ENCODE results near the gene LCAT.
"Not testable (repeated sequence)": the region's sequence is repeated elsewhere in the genome, so short reads cannot be mapped to it uniquely, and the experiment has no call there.

The LCAT gene

GRCh38 chr16:67943619-67944504 lies at the start of gene LCAT:
TSS of gene LCAT (minus strand) at chr16:67944120. CDS start at chr16:67944101, 19 bp downstream.
- DNase-seq: no peak

- peak; percentile 62 to 84 (median 74) for DNase-seq
Measured at GRCh38 chr16:67993207-67994039, 49.5 kb upstream of the LCAT start.

DNA sequence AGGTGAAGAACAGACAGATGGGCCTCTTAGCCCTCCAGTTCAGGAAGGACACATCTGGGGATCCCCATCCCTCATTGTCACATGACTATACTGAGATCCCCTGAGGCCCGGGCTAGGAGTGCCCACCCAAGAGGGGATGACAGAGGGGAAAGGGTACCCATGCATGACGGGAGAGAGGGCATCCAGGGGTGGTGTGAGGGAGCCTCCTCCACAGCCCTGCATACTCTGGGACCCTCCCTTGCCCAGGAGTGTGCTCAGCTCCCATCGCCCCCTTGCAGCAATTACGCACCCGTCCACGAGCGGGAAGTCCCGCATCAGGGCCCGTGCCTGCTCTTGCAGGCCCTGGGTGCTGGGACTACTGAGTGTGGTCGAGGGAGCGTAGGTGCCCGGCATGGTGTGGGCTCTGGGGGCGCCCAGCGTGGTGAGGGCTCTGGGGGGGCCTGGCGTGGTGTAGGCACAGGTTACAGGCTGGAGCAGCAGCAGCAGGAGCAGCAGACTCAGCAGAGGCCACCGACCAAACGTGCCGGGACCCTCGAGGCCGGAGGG lies 48.8 kb upstream of the LCAT start:
- DNase-seq: no peak

DNA sequence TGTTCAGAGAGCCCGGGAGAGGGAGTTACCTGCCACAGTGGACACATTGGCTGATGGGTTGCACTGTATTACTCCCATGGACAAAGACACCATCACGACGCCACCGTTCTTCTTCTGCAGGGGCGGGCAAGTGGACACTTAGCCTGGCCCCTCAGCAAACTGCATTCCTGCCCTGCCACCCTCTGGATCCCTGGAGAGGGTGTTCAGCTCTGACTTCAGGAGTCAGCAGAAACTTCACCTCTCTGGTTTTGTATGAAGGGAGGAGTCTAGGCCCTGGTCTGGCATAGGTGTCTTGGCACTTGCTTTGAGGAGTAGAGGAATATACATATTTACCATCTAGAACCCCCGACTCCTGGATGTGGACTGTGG lies 46.1 kb upstream of the LCAT start:
- DNase-seq: no peak

DNA sequence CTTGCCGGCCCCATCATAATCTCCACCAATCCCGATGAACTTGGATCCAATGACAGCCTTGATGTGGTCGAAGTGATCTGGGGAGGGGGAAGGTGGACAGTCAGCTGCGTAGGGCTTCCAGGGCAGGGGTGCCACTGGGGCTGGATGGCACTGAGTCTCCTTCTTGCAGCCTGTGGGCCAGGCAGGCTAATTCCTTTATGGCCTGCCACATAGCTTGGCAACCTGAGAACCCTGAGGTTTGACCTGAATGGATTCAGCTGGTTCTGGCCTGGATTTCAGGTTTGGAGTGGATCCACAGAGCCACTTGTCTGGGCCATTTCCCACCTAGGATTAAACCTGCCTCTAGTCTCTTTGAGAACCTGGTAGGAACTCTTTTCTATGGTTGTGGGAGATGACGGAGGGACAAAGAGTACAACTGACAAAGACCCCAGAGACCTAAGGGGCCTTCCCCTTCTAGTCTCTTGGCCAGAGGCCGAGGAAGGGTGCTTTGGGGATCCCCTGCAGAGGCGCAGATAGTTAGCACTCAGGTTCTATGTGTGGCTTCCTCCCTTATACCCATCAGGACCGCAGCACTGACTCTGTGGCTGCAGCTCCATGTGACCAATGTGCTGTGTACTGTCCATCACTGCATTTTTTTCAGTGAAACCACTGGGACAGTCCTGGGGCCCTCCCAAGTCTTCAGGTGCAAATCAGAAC lies 45.5 kb upstream of the LCAT start:
- no peak for DNase-seq

- DNase-seq: no peak
Measured at GRCh38 chr16:67988675-67989074, 44.8 kb upstream of the LCAT start.

DNA sequence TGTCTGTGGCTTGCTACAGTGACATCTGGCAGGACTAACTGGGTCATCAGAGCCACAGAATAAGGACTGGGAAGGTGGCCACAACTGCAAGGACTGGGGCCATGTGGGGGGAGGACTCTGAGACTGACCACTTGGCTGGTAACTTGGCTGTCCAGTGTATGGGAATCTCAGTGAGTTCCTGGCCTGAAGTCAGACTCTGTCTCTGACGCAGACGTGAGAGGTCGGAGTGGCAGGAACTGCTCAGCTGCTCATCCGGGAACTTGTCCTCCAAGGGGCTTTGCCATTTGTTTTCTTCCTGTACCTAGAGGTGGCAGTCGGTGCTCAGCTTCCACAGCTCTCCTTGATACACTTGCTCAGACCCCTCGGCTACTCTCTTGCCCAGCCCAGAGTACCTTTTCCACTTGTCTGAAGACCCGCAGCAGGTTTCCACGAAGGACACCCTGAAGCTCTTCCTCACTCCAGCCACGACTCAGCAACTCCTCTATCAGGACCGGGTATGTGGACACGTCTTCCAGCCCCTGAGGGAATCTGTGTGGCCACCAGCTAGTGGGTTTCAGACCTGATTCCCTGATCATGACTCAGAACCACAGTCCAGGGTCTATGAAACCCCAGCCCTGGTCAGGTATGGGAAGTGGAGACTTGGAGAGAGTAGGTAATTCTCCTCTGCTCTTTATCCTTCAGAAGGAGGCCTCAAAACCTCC lies 43.7 kb upstream of the LCAT start:
- DNase-seq: no peak

- no peak for DNase-seq
Measured at GRCh38 chr16:67986949-67987348, 43.0 kb upstream of the LCAT start.

- DNase-seq: no peak
Measured at GRCh38 chr16:67982011-67982696, 38.2 kb upstream of the LCAT start.

DNA sequence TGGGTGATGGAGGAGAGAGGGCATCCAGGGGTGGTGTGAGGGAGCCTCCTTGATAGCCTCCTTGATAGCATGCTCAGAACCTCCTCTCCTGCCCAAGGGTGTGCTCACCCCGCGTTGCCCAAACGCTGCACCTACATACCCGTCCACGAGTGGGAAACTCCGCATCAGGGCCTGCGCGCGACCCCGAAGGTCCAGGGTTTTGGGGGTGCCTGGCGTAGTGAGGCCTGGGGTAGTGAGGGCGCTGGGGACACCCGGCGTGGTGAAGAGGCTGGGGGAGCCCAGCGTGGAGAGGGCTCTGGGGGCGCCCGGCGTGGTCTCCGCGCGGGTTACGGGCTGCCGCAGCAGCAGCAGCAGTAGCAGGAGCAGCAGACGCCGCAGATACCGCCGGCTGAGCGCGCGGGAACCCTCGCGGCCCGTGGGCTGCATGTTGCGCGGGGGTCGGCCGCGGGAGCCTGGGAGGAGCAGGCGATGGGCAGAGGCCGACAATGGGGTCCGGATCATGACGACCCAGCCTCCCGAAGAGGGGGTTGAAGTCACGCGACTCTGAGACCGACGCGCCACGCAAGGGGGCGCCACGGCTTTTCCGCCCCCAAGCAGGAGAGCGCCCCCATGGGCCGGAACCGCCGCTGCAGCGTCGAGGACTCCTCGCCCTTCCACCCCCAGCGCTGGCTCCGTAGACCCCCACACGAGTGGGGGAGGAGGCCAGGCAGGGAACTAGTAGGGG lies 36.2 kb upstream of the LCAT start, which contains the start of gene DPEP3:
TSS of gene DPEP3 (minus strand) at position 545 of the 724 bp plus-strand sequence. CDS start at position 426, 119 bp downstream.
- DNase-seq: no peak

- no peak for DNase-seq
Measured at GRCh38 chr16:67977469-67978227, 33.7 kb upstream of the LCAT start.

DNA sequence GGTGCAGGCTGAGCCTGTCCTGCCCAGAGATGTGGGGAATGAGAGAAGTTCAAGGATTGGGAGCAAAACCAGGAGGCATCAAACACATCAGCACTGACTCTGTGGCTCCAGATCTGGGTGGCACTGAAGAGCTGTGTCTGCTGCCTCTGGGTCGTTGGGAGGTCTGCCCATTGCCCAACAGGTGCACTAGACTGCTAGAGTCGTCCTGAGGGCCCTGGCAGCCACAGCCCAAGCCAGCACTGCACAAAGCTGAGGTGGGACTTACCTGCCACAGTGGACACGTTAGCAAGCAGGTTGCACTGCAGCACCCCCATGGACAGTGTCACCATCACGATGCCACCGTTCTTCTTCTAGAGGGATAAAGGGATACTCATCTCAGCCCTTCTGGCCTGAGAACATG lies 33.1 kb upstream of the LCAT start:
- DNase-seq: no peak

DNA sequence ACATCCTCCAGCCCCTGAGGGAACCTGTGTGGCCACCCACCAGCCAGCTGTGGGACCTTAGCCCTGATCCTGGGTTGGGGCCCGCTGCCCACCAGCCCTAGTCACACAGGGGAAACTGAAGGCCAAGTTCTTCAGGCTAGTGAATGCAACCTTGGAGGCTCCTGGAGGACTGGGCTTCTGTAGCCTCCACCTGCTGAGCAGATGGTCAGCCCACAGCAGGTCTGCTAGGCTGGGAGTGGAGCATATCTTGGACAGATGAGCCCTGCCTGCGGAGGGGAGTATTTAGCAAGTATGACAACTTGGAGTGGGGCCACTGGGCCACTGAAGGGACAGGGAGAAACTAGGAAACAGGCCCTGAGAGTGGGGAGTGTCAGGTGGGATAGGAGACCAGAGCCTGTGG lies 32.3 kb upstream of the LCAT start:
- no peak for DNase-seq

GRCh38 chr16:67975321-67976105 lies 31.6 kb upstream of the LCAT start:
- no peak for DNase-seq

DNA sequence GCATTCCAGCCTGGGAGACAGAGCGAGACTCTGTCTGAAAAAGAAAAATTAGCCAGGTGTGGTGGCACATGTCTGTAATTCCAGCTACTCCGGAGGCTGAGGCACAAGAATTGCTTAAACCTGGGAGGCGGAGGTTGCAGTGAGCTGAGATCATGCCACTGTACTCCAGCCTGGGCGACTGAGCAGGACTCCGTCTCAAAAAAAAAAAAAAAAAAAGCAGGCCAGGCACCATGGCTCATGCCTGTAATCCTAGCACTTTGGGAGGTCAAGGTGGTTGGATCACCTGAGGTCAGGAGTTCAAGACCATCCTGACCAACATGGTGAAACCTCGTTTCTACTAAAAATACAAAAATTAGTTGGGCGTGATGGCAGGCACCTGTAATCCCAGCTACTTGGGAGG lies 28.4 kb upstream of the LCAT start:
- not testable (repeated sequence) for DNase-seq

GRCh38 chr16:67971111-67971510 lies 27.2 kb upstream of the LCAT start:
- DNase-seq: no peak

GRCh38 chr16:67969254-67970039 lies 25.5 kb upstream of the LCAT start:
- DNase-seq: peak in 1 of 6 experiments; percentile 24

Data from stimulated activated naive CD4-positive, alpha-beta T cell (primary cell).